ENCODE results near the gene TBX18.

The TBX18 gene
- 0 to 2.5 (median 0) reads per million in 9 experiments for total RNA-seq

DNA sequence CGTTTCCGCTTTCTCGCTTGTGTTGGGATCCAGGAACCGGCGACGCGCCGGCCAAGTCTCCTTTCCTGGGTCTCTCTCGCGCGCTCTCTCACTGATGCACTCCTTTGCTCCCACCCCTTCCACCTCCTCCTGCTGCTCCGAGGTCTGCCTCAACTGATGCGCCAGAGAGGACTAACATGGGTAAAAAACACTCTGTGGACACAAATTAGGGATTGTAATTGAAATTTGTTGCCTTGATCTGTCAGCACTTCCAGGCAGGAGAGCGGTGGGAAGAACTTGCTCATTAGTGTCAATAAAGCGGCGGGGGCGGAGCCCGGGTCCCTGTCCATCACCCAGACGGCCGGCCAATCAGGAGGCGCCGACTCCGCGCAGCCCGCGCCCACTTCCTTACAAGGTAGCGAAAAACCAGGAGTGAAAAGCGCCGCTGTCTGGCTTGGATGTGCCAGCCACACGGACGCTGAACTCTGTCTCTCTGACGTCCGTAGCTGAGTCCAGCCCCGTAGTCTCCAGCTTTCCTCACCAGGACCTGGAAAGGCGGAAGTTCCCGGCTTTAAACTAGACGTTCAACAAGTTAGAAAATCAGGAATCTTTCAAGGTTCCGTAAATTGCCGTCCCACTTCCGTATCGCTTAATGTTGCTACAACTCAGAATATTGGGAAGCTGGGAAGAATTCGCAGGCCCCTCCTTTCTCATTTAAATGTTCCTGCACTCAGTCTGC, at the start of gene TBX18:
Gene TBX18 (minus strand): TSS at position 267 of the 718 bp plus-strand sequence. CDS start 417 bp downstream, outside the sequence.
- peak within 1 kb of the TSS in 1 of 2 donors; percentile 66 for H3K4me3 Mint-ChIP-seq
- DNase-seq (no peak), ATAC-seq (replicated peaks) (no peak)
- H3K27me3 Mint-ChIP-seq = peaks cover 69 to 76% of the 10 kb centered on the region in 2 donors
- no peak within 1 kb of the TSS for H3K27ac Mint-ChIP-seq
- H3K36me3 Mint-ChIP-seq (ENCODE audit: insufficient read depth) = no peaks in the 10 kb centered on the region
- peaks cover 0 to 4% of the 10 kb centered on the region in 2 donors for H3K9me3 Mint-ChIP-seq
- H3K4me1 Mint-ChIP-seq (ENCODE audit: low read depth in 2 of 2) = peaks cover 0 to 9% of the 10 kb centered on the region in 2 donors

DNA sequence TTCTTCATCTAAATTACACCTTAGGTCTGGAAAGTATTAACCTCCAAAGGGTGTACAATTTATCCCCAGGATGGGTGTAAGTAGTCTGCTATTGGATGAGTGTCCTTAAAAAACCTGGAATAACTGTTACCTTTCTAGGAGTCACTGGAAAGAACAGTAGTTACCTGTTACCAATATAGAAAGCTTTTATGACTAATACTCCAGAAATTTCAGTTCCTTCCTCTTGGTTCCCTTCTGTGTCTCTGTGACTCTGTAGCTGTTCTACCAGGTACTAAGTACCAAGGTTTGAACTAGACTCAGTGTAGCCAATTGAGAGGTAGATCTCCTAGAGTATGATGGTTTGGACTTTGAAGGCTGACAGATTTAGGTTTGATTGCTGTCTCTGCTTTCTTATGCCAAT, 47.0 kb upstream of the TBX18 start:
- Mint-ChIP-seq H3K9me3 (peaks cover 3 to 6% of the 10 kb centered on the region in 2 donors), H3K27me3 (no peaks in the 10 kb centered on the region), H3K4me3 (no peak overlapping the region), H3K27ac (no peak overlapping the region), H3K4me1 (ENCODE audit: low read depth in 2 of 2) (no peaks in the 10 kb centered on the region), H3K36me3 (ENCODE audit: insufficient read depth) (no peaks in the 10 kb centered on the region)
- ATAC-seq (replicated peaks) (no peak), DNase-seq (no peak)

- H3K9me3 Mint-ChIP-seq = peaks cover 3 to 6% of the 10 kb centered on the region in 2 donors
- H3K27ac Mint-ChIP-seq = no peak overlapping the region
- H3K36me3 Mint-ChIP-seq (ENCODE audit: insufficient read depth) = no peaks in the 10 kb centered on the region
- DNase-seq = no peak
- H3K27me3 Mint-ChIP-seq = no peaks in the 10 kb centered on the region
- no peak for ATAC-seq (replicated peaks)
- no peak overlapping the region for H3K4me3 Mint-ChIP-seq
- H3K4me1 Mint-ChIP-seq (ENCODE audit: low read depth in 2 of 2) = no peaks in the 10 kb centered on the region
These were observed 45.1 kb upstream of the TBX18 start for GRCh38 chr6:84809455-84809854.

- Mint-ChIP-seq H3K4me3 (no peak overlapping the region), H3K27me3 (no peaks in the 10 kb centered on the region), H3K4me1 (ENCODE audit: low read depth in 2 of 2) (no peaks in the 10 kb centered on the region), H3K27ac (no peak overlapping the region), H3K36me3 (ENCODE audit: insufficient read depth) (no peaks in the 10 kb centered on the region), H3K9me3 (peaks cover 3 to 6% of the 10 kb centered on the region in 2 donors)
- DNase-seq (no peak), ATAC-seq (replicated peaks) (no peak)
These were observed 44.2 kb upstream of the TBX18 start for GRCh38 chr6:84808491-84809061.

DNA sequence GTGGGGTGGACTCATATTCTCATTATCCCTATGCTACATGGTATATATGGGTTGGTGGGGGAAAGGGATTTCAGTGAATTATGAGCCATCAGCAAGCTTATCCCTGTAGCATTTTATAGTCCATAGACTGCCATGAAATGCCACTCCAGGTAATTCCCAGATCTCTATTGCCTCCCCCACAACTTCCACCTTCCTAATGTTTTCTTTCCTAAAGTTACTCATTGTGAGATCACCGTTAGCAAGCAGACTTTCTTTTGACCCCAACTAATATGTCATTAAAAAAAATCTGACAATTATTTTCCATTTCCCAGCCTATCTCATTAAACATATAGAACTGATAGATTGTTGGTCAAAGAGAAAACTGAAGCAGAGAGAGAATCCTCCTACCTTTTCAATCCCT, 40.7 kb upstream of the TBX18 start:
- DNase-seq = no peak
- no peaks in the 10 kb centered on the region for H3K4me1 Mint-ChIP-seq (ENCODE audit: low read depth in 2 of 2)
- no peak overlapping the region for H3K27ac Mint-ChIP-seq
- H3K9me3 Mint-ChIP-seq = peaks cover 3 to 6% of the 10 kb centered on the region in 2 donors
- no peak for ATAC-seq (replicated peaks)
- H3K36me3 Mint-ChIP-seq (ENCODE audit: insufficient read depth) = no peaks in the 10 kb centered on the region
- no peaks in the 10 kb centered on the region for H3K27me3 Mint-ChIP-seq
- H3K4me3 Mint-ChIP-seq = no peak overlapping the region

- Mint-ChIP-seq H3K27ac (no peak overlapping the region), H3K36me3 (ENCODE audit: insufficient read depth) (no peaks in the 10 kb centered on the region), H3K4me1 (ENCODE audit: low read depth in 2 of 2) (no peaks in the 10 kb centered on the region), H3K9me3 (peaks cover 3 to 5% of the 10 kb centered on the region in 2 donors), H3K4me3 (no peak overlapping the region), H3K27me3 (no peaks in the 10 kb centered on the region)
- no peak for DNase-seq
- ATAC-seq (replicated peaks) = no peak
These were observed 40.3 kb upstream of the TBX18 start for GRCh38 chr6:84804720-84805119.

- DNase-seq (no peak), ATAC-seq (replicated peaks) (no peak)
- Mint-ChIP-seq H3K9me3 (peaks cover 2 to 6% of the 10 kb centered on the region in 2 donors), H3K36me3 (ENCODE audit: insufficient read depth) (no peaks in the 10 kb centered on the region), H3K27me3 (no peaks in the 10 kb centered on the region), H3K4me3 (no peak overlapping the region), H3K27ac (no peak overlapping the region), H3K4me1 (ENCODE audit: low read depth in 2 of 2) (no peaks in the 10 kb centered on the region)
These were observed 36.9 kb upstream of the TBX18 start for GRCh38 chr6:84801250-84801649.

GRCh38 chr6:84798257-84798656, 33.9 kb upstream of the TBX18 start:
- ATAC-seq (replicated peaks) = no peak
- peaks cover 7% of the 10 kb centered on the region in 2 donors for H3K9me3 Mint-ChIP-seq
- no peaks in the 10 kb centered on the region for H3K36me3 Mint-ChIP-seq (ENCODE audit: insufficient read depth)
- H3K27me3 Mint-ChIP-seq = no peaks in the 10 kb centered on the region
- no peak overlapping the region for H3K4me3 Mint-ChIP-seq
- DNase-seq = no peak
- H3K27ac Mint-ChIP-seq = no peak overlapping the region
- H3K4me1 Mint-ChIP-seq (ENCODE audit: low read depth in 2 of 2) = no peaks in the 10 kb centered on the region

DNA sequence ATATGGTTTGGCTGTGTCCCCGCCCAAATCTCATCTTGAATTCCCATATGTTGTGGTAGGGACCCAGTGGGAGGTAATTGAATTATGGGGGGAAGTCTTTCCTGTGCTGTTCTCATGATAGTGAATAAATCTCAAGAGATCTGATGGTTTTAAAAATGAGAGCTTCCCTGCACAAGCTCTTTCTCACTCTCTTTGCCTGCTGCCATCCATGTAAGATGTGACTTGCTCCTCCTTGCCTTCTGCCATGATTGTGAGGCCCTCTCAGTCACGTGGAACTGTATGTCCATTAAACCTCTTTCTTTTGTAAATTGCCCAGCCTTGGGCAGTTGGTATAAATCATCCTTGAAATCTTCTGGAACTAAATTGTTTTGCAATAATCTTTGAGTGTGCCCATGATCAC, 31.9 kb upstream of the TBX18 start:
- Mint-ChIP-seq H3K27me3 (no peaks in the 10 kb centered on the region), H3K27ac (no peak overlapping the region), H3K36me3 (ENCODE audit: insufficient read depth) (no peaks in the 10 kb centered on the region)

DNA sequence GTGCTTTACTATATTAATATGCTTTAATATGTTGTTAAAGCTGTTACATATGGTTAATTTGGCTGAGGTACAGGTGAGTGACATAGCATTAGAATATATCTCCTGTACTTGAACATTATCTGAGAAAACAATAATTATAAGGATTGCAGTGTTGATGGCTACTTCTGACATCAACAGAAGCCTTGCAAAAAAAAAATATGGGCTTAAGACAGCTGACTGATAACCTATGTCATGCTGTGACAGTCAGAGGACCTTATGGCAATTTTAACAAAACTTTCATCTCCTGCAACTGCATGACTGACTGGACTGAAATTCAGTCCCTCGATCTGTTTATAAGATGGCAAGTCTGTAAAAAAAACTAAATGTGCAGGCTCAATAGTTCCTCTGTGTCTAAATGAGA, 27.5 kb upstream of the TBX18 start:
- H3K4me1 Mint-ChIP-seq (ENCODE audit: low read depth in 2 of 2) = no peaks in the 10 kb centered on the region
- peaks cover 4 to 7% of the 10 kb centered on the region in 2 donors for H3K9me3 Mint-ChIP-seq
- H3K4me3 Mint-ChIP-seq = no peak overlapping the region
- no peak for ATAC-seq (replicated peaks)
- H3K36me3 Mint-ChIP-seq (ENCODE audit: insufficient read depth) = no peaks in the 10 kb centered on the region
- H3K27me3 Mint-ChIP-seq = no peaks in the 10 kb centered on the region
- no peak overlapping the region for H3K27ac Mint-ChIP-seq
- DNase-seq = no peak

More for the DNA sequence above, 31.9 kb upstream of the TBX18 start:
- no peaks in the 10 kb centered on the region for H3K4me1 Mint-ChIP-seq (ENCODE audit: low read depth in 2 of 2)
- DNase-seq = no peak
- peaks cover 7% of the 10 kb centered on the region in 2 donors for H3K9me3 Mint-ChIP-seq
- H3K4me3 Mint-ChIP-seq = no peak overlapping the region
- no peak for ATAC-seq (replicated peaks)

DNA sequence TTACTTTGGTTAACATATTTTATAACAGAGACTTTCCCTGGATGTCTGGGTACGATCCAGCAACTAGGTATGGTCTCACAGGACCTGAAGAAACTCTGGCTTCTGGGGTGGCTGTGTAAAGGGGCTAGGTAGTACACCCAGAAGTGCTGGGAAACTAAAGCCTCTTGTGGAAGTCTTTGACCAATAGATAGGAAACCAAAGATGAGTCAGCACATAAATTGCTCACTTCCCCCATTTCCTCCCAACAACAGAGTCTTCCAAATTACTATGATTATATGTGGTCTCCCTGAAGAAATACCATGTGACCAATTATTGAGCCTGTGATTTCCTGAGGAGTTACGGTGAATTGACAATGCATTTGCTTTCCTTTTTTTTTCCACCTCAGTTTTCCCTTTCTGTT, 26.8 kb upstream of the TBX18 start:
- no peak overlapping the region for H3K27ac Mint-ChIP-seq
- peaks cover 1 to 4% of the 10 kb centered on the region in 2 donors for H3K9me3 Mint-ChIP-seq
- no peak for ATAC-seq (replicated peaks)
- no peak for DNase-seq
- H3K4me3 Mint-ChIP-seq = no peak overlapping the region
- no peaks in the 10 kb centered on the region for H3K27me3 Mint-ChIP-seq
- H3K36me3 Mint-ChIP-seq (ENCODE audit: insufficient read depth) = no peaks in the 10 kb centered on the region
- H3K4me1 Mint-ChIP-seq (ENCODE audit: low read depth in 2 of 2) = no peaks in the 10 kb centered on the region

- ATAC-seq (replicated peaks) (no peak), DNase-seq (no peak)
- Mint-ChIP-seq H3K27me3 (no peaks in the 10 kb centered on the region), H3K27ac (no peak overlapping the region), H3K9me3 (peaks cover 0 to 3% of the 10 kb centered on the region in 2 donors), H3K4me1 (ENCODE audit: low read depth in 2 of 2) (no peaks in the 10 kb centered on the region), H3K4me3 (no peak overlapping the region), H3K36me3 (ENCODE audit: insufficient read depth) (no peaks in the 10 kb centered on the region)
These were observed 24.8 kb upstream of the TBX18 start for GRCh38 chr6:84789170-84789569.

DNA sequence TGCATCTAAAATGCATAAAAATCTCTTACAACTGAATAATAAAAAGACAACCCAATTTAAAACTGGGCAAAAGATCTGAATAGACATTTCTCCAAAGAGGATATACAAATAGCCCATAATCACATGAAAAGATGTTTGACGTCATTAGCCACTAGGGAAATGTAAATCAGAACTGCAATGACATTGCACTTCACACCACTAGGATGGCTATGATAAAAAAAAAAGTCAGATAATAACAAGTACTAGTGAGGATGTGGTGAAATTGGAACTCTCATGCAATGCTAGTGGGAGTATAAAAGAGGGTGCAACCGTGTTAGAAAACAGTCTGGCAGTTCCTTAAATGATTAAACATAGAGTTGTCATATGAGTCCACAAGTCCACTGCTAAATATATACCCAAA, 24.3 kb upstream of the TBX18 start:
- no peaks in the 10 kb centered on the region for H3K27me3 Mint-ChIP-seq
- DNase-seq (no peak), ATAC-seq (replicated peaks) (no peak)
- no peaks in the 10 kb centered on the region for H3K36me3 Mint-ChIP-seq (ENCODE audit: insufficient read depth)
- H3K4me1 Mint-ChIP-seq (ENCODE audit: low read depth in 2 of 2) = no peaks in the 10 kb centered on the region
- H3K4me3 Mint-ChIP-seq = no peak overlapping the region
- H3K27ac Mint-ChIP-seq = no peak overlapping the region
- peaks cover 0 to 1% of the 10 kb centered on the region in 2 donors for H3K9me3 Mint-ChIP-seq

GRCh38 chr6:84785671-84786070, 21.3 kb upstream of the TBX18 start:
- no peaks in the 10 kb centered on the region for H3K27me3 Mint-ChIP-seq
- H3K4me3 Mint-ChIP-seq = no peak overlapping the region
- ATAC-seq (replicated peaks) (no peak), DNase-seq (no peak)
- H3K36me3 Mint-ChIP-seq (ENCODE audit: insufficient read depth) = no peaks in the 10 kb centered on the region
- no peaks in the 10 kb centered on the region for H3K4me1 Mint-ChIP-seq (ENCODE audit: low read depth in 2 of 2)
- H3K9me3 Mint-ChIP-seq = no peaks in the 10 kb centered on the region
- no peak overlapping the region for H3K27ac Mint-ChIP-seq
